Eye (tissue), 1 donor: ENCODE data around the gene RXRB.

ENCODE experiments used
- DNase-seq: peaks from one replicate; pipeline ENCODE4 v3.0.0-alpha.2; 2015

RXRB gene

DNA sequence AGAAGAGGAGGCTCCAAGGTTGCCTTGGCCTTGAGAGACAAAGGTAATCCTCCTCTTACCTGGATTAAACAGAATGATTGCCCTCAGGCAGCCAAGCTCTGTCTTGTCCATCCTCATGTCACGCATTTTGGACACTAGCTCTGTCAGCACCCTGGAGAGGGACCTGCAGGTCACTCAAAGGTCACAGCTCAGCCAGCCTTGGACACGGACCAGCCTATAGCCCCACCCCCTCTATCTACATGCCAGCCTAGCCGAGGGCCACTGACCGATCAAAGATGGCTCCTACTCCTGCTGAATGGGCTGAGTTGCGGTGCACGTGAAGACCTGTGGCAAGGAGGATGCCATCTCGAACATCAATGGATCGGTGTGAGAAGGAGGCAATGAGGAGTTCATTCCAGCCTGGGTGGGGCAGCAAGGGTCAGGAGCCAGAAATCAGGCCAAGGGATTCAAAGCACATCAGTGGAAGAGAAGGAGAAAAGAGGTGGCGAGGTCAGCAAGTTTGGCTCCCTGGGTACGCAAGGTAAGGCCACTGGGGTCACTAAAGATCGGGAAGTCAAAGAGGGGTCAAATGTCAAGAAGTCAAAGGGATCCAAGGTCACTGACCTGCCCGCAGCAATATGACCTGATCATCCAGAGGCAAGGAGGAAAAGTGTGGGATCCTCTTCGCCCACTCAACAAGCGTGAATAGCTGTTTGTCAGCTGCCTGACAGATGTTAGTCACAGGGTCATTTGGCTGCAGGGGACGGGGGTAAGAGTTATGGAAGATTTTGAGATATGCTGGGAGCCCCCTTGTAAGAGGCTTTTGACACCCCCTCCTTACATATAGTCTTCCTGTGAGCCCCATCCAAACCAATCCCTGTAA lies 4.9 kb downstream of the RXRB start:
- no peak for DNase-seq

DNA sequence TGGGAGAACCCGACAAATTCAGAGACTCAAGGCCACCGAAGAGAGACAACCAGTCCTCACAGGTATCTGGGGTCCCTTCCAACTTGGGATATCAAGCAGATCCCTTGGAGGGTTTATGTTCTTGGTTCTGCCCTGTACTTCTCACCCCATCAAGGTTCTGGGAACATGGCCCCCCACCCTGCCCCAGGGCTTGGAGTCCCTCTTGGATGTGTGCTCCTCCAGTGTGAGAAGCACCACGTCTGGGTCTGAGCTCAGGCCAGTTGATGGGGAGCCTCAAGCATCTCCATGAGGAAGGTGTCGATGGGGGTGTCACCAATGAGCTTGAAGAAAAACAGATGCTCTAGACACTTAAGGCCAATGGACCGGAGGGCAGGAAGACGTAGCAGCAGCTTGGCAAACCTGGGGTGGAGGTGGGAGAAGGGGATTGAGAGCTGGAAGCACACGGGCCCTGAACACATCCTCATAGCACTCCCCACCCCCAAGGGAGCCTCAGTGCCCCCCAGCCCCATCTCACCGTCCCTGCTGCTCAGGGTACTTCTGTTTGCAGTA lies 6.0 kb downstream of the RXRB start:
- DNase-seq, result no peak

DNA sequence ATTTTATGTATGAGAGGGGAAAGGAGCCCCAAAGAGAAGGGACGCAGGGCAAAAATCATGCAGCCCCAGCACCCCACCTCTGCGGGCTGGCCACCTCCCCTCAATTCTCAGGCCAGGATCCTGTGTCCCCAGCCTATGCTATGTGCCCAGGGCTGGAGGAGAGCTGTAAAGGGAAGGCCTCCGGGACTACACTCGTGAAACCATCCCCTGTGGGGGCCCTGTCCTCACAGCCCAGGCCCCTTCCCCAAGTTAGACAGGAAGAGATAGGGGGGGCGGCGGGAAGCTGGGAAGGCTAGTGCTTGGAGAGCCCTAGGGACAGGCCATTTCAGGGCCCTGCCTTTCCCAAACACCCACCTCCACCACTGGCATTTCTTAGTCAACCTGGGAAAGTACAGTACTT lies 6.8 kb downstream of the RXRB start:
- no peak for DNase-seq

GRCh38 chr6:33192671-33193602 lies 7.5 kb downstream of the RXRB start:
- peak; percentile 60 for DNase-seq

DNA sequence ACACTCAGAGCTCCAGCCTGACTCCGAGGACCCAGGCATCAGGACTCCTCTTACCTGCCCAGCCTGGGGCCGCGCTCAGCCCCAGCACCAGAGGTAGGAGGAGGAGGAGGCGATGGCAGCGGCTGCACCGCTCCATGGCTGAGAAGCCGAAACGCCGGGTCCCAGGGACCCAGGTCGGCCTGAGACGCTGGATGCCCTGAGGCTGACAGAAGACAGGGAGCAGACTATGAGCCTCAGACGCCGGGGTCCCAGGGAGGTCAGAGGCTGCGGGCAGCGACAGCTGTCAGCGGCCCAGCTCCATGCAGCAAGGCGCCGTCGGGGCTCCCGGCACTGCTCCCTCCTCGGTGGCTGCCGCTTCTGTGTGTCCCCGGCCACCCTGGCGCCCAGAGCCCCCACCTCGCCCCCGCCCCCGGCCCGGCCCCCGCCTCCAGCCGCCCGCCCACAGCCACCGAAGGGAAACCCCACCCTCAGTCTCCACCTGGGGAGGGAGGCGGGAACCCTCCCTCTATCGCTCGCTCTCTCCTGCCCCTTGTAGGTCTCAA lies 8.3 kb downstream of the RXRB start, which contains the start of gene COL11A2:
Gene COL11A2 (minus strand): TSS at position 363 of the 542 bp plus-strand sequence. CDS start 227 bp downstream, at position 136.
- DNase-seq, result peak; percentile 48

DNA sequence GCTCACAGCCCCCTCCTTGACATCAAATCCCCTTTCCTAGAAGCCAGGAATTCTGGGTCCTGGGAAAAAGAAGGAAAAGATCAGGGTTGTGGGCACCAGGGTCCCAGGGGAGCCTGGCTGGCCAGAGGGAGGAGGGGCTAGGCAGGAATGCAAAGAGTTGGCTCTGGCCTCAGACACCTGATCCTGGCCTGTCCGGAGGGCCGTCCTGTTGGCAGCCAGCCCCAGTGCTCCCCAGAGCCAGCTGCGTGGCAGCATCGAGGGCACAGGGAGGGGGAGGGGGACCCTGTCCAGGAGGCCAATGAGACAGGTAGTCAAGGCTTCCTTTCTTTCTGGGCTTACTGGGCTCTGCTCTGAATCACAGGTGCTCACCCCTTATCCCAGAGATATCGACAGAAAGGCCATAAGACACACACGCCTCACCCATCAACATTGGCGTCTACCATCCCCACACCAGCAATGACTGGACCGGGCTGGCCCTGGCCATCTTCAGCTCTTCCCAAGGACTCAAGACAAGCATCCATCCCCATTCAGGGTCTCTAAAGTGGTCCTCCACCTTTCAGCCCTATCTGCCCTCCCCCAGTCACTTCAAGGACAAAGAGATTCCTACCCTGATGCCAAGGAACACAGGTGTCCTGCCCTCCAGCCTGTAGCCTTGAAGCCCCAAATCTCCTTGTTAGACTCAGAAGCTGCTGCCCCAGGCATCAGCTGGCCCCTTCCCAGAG lies 8.9 kb downstream of the RXRB start:
- no peak for DNase-seq

DNA sequence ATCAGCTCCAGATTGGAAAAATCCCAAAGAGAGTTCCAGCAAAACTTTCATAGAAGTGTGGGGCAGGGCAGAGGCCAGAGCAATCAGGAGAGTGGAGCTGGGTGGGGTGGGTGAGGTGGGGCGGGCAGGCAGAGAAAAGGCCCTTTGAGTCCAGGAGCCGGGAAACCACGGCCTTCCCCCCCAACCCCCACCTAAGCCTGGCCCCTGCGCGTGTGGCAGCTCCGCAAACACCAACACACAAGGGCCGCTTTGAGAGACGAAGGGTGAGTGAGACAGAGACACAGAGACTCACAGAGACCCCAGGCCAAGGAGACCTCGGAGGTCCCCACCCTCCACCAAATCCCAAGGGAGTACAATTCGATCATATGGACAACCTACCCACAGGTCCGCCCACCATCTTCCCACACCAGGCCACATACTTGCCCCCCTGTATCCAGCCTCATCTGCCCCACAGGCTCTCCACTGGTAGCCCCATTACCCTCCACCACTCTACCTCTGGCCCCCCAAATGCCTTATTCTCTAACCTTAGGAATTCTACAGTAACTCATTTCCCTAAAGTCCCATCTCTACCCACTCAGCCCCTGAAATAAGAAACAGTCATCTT lies 9.9 kb downstream of the RXRB start:
- DNase-seq, result no peak

DNA sequence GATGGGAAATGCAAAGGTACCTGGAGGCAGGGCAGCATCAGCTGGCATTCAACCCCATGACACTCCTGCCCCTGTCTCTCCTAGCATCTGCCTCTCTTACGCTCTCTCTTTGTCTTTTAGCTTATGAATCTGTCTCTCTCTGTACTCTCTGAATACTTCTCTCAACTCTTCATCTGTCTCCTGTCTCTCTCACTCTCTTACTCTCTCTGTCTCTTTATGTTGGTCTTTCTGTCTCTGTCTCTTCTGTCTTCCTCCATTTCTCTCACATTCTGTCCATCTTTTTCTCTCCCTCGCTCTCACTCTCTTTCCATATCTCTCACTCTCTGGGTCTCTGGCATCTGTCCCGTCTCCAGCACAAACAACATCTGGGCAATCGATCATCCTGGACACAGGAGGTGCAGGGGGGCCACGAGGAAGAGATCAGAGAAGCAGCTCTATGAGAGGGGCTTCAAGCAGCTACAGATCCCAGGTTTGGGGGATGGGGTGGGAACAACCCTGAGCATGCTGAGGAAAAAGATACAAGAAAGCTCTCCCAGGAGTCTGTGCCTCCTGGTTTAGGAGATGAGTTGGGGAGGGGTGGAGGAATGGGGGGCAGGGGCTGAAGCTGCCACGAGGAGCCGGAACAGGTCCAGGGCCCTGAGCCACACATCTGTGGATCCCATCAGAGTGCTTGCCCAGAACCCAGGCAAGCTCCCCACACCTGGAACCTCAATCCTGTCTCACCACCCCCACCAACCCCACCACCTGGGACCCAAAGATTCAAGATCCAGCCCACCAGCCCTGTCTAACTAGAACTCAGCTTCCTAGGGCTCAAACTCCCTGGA lies 10.6 kb downstream of the RXRB start:
- no peak for DNase-seq

DNA sequence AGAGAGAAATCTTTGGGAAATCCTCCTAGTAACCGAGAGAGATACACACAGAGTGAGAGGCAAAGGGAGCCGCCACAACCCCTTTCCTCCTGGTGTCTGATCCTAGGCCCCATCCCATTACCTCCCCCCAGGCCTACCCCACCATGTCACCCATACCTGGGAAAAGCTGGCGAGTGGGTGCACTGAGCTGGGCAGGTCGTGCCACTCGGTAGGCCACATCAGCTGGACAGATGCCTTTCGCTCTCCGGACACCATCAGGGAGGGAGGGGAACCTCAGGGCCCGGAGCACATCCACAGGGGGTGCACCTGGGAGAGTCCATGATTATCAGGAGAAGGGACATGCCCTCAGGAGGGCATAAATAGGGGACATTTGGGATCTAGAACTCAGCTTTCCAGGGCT lies 11.3 kb downstream of the RXRB start:
- DNase-seq, result no peak

DNA sequence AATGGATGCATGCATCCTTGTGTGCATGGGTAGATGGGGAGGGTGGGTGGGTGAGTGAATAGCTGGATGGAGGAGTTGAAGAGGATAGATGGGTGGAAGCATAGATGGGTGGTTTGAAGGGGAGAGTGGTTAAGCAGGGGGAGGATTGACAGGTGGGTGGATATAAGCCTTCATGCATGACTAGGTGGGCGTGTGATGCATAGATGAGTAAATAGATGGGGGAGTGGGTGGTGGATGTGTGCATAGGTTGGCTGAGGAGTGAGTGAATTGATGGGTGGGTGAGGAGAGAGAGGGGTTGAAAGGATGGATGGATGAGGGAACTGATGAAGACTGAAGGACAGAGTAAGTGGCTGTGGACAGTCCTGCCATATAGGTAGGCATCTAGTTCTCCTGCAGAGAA lies 12.7 kb downstream of the RXRB start:
- no peak for DNase-seq

DNA sequence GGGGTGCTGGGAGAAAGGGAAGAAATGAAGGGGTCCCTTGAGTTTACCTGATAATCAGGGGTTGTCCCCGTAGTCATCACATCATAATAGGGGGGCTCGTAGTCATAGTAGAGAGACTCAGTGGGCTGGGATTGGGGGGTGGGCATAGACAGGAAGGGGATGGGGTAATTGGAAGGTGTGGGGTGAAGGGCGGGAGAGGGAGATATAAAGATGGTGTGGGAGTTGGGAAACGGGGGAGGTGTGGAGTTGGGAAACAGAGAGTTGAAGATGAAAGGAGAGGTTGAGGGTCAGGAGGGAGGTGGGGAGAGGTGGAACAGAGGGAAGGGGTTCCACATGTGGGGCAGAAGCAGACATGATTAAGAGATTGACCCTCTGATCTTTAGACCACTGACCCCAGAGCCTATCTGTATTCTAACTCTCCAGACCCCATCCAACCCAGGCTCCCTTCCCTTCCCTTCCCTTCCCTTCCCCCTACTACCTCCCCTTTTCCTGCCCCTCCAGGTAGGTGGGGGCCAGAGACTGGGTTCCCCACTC lies 14.7 kb downstream of the RXRB start:
- no peak for DNase-seq

GRCh38 chr6:33185190-33185589 lies 15.3 kb downstream of the RXRB start:
- no peak for DNase-seq

- DNase-seq, result no peak
These were observed 17.3 kb downstream of the RXRB start for GRCh38 chr6:33183071-33183683.

DNA sequence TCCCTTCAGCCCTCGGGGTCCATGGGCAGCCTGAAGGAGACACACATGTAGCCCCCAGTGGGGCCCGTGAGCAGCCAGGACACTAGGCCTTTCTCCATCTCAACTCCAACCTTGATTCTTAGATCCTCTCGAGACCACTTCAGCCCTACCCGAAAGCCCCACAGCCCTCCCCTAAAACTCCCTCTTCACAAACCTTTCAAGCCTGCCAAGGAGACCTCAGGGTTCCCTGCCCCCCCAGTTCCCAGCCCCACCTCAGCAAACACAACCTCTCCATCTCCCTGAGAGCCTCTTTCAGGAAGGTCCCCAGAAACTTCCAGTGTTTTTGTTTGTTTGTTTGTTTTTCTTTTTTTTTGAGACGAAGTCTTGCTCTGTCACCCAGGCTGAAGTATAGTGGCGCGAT lies 19.3 kb downstream of the RXRB start:
- DNase-seq, result no peak

GRCh38 chr6:33178755-33179475 lies 21.6 kb downstream of the RXRB start:
- no peak for DNase-seq

DNA sequence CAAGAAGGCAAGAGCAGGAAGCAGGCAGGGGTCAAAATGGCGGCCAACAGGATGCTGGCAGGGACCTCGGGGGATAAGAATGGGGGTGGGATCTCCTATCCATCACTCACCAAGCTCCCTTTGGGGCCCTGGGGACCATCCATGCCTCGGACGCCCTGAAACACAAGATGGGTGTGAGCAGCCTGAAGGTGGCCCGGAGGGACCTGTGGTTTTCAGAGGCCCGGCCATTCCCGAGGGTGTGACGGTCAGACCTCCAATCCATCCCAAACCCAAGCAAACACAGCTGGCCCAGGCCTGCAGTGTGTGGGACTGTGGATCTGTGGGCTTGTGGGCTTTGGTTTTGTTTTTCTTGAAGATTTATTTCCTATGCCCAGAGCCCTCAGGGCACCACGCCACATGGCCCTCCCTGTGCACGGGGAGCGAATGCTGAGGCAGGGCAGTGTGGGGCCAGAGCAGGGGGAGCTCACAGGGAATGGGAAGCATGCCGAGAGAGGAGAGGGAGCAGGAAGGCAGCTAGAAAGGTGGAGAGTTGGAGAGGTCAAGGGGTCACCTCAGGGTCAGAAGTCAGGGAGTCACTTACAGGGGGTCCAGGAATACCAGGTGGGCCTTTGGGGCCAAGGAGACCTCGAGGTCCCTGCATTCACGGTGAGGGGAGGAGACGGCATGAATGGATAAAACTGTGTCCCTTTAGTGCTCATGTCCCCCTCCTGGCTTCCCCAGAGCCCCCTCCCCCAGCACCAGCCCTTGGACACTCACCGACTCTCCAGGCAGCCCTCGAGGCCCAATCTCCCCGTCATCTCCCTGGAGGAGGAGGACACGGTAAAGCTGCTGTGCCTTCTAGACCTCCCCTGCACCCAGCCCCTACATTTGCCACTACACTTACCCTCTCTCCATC lies 22.7 kb downstream of the RXRB start:
- peak; percentile 11 for DNase-seq

- no peak for DNase-seq
These were observed 23.6 kb downstream of the RXRB start for GRCh38 chr6:33176906-33177305.

GRCh38 chr6:33175436-33176069 lies 24.9 kb downstream of the RXRB start:
- no peak for DNase-seq
